Brain microvascular endothelial cell (primary cell): Measurements from ENCODE around the gene GLUD2.

Experiments used
- DNase-seq: peaks from one replicate; pipeline ENCODE4 v3.0.0-alpha.2; 2020
- H3K27ac ChIP-seq: fragments of 250-450 bp; sonication (Bioruptor Pico); 2 replicates; pipeline ENCODE4 v1.5.1; 2020; ENCODE audit warnings: mild to moderate bottlenecking, moderate library complexity
- H3K27me3 ChIP-seq: fragments of 250-450 bp; sonication (Bioruptor Pico); replicated peaks from 2 replicates; pipeline ENCODE4 v1.5.1; 2020; ENCODE audit warnings: mild to moderate bottlenecking
- H3K36me3 ChIP-seq: fragments of 250-450 bp; sonication (Bioruptor Pico); replicated peaks from 2 replicates; pipeline ENCODE4 v1.5.1; 2020; ENCODE audit warnings: mild to moderate bottlenecking
- H3K4me3 ChIP-seq: 2 replicates; pipeline ENCODE4 v1.5.1; 2011; ENCODE audit warnings: low read depth, mild to moderate bottlenecking, control low read depth, low read length, moderate library complexity
- in situ Hi-C: cut with HindIII; loops from 2 replicates; pipeline ENCODE4 v1.10.0; 2017; ENCODE audit warnings: low sequenced_read_pairs, low pct_ligation_motif_present
- TF ChIP-seq, protein P1 (sequence below): IDR thresholded peaks from 2 replicates; pipeline ENCODE4 v1.5.1; 2011; ENCODE audit warnings: low read depth, mild to moderate bottlenecking, moderate library complexity, low read length, control low read depth, inconsistent platforms; ENCODE audit errors: missing control alignments

Gene GLUD2

DNA sequence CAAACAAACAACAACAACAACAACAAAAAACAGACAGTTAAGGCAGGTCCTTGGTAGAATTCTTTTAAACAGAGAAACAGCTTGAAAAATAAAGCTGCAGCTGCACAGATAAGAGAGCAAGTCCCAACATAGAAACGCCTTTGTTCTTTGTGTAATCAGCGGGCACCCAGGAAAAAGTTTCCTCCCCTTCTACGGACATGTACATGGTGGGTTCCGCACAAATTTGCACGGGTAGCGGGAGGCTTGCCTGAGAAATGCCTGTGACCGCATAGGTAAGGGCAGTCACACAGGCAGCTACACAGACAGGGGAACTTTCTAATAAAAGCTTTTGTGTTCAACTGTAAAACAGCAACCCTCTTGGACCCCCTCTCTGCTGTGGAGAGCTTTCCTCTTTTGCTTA, 36.2 kb upstream of the GLUD2 start:
- H3K36me3 ChIP-seq: no peaks in the 10 kb centered on the region
- H3K27ac ChIP-seq: no peak overlapping the region
- DNase-seq: no peak
- in situ Hi-C loops: no loop called here
- no peaks in the 10 kb centered on the region for H3K27me3 ChIP-seq
- H3K4me3 ChIP-seq: no peak overlapping the region
- TF ChIP-seq, protein P1, sequence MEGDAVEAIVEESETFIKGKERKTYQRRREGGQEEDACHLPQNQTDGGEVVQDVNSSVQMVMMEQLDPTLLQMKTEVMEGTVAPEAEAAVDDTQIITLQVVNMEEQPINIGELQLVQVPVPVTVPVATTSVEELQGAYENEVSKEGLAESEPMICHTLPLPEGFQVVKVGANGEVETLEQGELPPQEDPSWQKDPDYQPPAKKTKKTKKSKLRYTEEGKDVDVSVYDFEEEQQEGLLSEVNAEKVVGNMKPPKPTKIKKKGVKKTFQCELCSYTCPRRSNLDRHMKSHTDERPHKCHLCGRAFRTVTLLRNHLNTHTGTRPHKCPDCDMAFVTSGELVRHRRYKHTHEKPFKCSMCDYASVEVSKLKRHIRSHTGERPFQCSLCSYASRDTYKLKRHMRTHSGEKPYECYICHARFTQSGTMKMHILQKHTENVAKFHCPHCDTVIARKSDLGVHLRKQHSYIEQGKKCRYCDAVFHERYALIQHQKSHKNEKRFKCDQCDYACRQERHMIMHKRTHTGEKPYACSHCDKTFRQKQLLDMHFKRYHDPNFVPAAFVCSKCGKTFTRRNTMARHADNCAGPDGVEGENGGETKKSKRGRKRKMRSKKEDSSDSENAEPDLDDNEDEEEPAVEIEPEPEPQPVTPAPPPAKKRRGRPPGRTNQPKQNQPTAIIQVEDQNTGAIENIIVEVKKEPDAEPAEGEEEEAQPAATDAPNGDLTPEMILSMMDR: no peak

DNA sequence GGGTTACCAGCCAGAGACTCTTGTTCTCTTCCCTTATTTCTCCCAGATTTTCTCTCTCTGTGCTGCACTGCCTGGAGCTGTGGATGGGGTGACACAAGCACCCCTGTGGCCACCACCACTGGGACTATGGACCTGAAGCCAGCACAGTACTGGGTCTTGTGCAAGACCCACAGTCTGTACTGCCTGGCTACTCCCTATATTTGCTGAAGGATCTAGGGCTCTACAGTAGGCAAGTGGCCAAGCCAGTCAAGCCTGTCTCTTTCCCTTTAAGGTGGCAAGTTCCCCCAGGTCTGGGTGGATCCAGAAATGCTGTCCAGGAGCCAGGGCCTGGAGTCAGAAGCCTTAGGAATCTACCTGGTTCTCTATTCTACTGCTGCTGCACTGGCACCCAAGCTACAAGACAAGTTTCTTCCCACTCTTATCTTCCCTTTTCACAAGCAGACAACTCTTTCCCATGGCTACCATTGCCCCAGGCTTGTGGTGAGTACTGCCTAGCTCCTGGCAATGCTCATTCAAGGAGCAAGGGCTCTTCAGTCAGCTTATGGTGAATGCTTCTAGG, 33.4 kb upstream of the GLUD2 start:
- TF ChIP-seq, protein P1: no peak
- H3K4me3 ChIP-seq: no peak overlapping the region
- H3K36me3 ChIP-seq: no peaks in the 10 kb centered on the region
- H3K27ac ChIP-seq: no peak overlapping the region
- in situ Hi-C loops: no loop called here
- H3K27me3 ChIP-seq: no peaks in the 10 kb centered on the region
- DNase-seq: no peak

DNA sequence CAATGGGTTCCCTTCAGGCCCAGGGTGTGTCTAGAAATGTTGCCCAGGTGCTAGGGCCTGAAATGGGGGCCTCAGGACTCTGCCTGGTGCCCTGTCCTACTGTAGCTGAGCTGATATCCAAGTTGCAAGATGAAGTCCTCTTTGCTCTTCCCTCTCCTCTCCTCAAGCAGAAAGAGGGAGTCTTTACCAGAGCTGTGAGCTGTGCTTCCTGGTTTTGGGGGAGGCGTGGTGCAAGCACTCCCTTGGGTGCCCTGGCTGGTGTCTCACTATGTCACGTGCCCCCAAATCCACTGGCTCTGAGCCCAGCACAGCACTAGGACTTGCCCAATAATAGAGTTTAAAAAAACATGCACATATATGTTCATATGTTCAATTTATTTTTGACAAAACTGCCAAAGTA, 32.6 kb upstream of the GLUD2 start:
- Histone ChIP-seq H3K27ac (no peak overlapping the region), H3K4me3 (no peak overlapping the region), H3K36me3 (no peaks in the 10 kb centered on the region), H3K27me3 (no peaks in the 10 kb centered on the region)
- in situ Hi-C loops: no loop called here
- DNase-seq: no peak
- TF ChIP-seq, protein P1: no peak

DNA sequence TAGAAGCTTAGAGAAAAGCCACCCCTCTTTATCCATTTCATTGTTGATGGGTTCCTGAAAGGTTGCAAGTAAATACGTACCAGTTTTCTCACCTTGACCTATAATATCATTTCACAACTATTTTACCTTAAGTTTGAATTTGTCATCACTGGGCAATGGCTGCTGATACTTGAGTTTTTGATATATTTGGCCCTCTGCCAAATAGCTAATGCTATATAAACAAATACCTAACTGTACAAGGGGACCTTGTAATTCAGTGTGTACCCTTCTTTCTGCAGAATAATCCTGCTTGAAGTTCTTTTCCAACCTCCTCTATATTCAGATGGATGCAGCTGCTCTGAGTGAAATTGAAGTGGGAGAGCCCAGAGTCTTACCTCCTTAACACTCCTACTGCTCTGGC, 19.0 kb upstream of the GLUD2 start:
- no peak for DNase-seq
- in situ Hi-C loops: no loop called here

DNA sequence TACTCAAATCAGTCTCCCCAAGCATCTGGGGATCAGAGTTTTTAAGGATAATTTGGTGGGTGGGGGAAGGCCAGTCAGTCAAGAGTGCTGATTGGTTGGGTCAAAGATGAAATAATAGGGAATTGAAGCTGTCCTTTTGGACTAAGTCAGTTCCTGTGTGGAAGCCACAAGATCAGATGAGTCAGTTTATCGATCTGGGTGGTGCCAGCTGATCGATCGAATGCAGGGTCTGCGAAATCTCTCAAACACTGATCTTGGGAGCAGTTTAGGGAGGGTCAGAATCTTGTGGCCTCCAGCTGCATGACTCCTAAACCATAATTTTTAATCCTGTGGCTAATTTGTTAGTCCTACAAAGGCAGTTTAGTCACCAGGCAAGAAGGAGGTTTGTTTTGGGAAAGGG, 17.3 kb upstream of the GLUD2 start:
- Histone ChIP-seq H3K36me3 (no peaks in the 10 kb centered on the region), H3K27ac (no peak overlapping the region), H3K27me3 (no peaks in the 10 kb centered on the region), H3K4me3 (no peak overlapping the region)
- TF ChIP-seq, protein P1: no peak
- in situ Hi-C loops: no loop called here
- no peak for DNase-seq

More for the DNA sequence above, 19.0 kb upstream of the GLUD2 start:
- Histone ChIP-seq H3K27me3 (no peaks in the 10 kb centered on the region), H3K36me3 (no peaks in the 10 kb centered on the region), H3K4me3 (no peak overlapping the region), H3K27ac (no peak overlapping the region)
- TF ChIP-seq, protein P1: no peak

DNA sequence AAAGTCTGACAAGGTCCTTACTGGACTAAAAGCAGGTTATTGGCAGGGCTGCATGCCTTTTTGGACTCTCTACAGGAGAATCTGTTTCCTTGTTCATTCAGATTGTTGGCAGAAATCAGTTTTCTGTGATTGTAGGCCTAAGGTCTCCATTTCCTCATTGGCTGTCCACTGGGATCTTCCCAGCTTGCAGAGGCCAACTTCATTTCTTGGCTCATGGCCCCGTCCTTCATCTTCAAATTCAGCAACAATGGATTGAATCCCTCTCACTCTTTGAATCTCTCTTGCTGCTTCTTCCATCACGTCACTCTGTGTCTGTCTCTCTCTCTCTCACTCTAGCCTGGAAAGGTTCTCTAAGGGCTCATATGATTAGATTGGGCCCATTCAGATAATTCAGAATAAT, 14.9 kb upstream of the GLUD2 start:
- no peak for DNase-seq
- no peak overlapping the region for H3K27ac ChIP-seq
- no peak overlapping the region for H3K4me3 ChIP-seq
- H3K27me3 ChIP-seq: no peaks in the 10 kb centered on the region
- no peaks in the 10 kb centered on the region for H3K36me3 ChIP-seq
- TF ChIP-seq, protein P1: no peak
- in situ Hi-C loops: no loop called here
